H1 (cell line): ENCODE measurements around the gene RBL1. TPM values are rescaled to one million over a fixed set of nuclear protein-coding genes. Genes with fewer than 3 reads are reported as not detected.

Experiments
- CTCF ChIA-PET: fragments of 300-600 bp; sonication (Branson Sonifier 250); formaldehyde crosslinking; loops from one replicate; lab custom pipeline; 2021; ENCODE audit not compliant: partially characterized antibody; lab: Charles Lee
- POLR2A ChIA-PET: fragments of 300-600 bp; sonication (Branson Sonifier 250); formaldehyde crosslinking; loops from one replicate; lab custom pipeline; 2021; ENCODE audit warnings: inconsistent platforms; ENCODE audit not compliant: partially characterized antibody; lab: Charles Lee
- DNase-seq, 2 experiments: peaks; one replicate each; pipeline versions ENCODE4 v3.0.0 to v3.0.0-alpha.2; 2010 to 2022; ENCODE audit warnings: low spot score in 2 of 2, low read depth in 1 of 2, mixed read lengths in 1 of 2
- FAIRE-seq: peaks from 2 replicates; lab custom pipeline; 2011; peaks lifted over from hg19 to GRCh38; lab: Jason Lieb, UNC
- H2AFZ ChIP-seq: 2 replicates; pipeline ENCODE4 v1.8.1; 2012; ENCODE audit warnings: low read length, inconsistent platforms
- H2AK5ac ChIP-seq: 2 replicates; pipeline ENCODE4 v1.6.1; 2013; ENCODE audit warnings: low read depth, low read length
- H2BK120ac ChIP-seq: replicated peaks from 2 replicates; pipeline ENCODE3; 2013; ENCODE audit warnings: low read depth, low read length, inconsistent platforms
- H2BK12ac ChIP-seq: 2 replicates; pipeline ENCODE4 v1.6.1; 2013; ENCODE audit warnings: low read depth, low read length
- H2BK15ac ChIP-seq: 2 replicates; pipeline ENCODE4 v1.6.1; 2013; ENCODE audit warnings: low read length
- H2BK20ac ChIP-seq: 2 replicates; pipeline ENCODE4 v1.6.1; 2013; ENCODE audit warnings: low read length
- H2BK5ac ChIP-seq: 2 replicates; pipeline ENCODE4 v1.6.1; 2013; ENCODE audit warnings: low read depth, low read length
- H3K14ac ChIP-seq: 2 replicates; pipeline ENCODE4 v1.6.1; 2013; ENCODE audit warnings: inconsistent platforms; ENCODE audit not compliant: insufficient read length
- H3K18ac ChIP-seq: 2 replicates; pipeline ENCODE4 v1.6.1; 2013; ENCODE audit warnings: low read length; ENCODE audit errors: extremely low read depth
- H3K23ac ChIP-seq: 2 replicates; pipeline ENCODE4 v1.6.1; 2013; ENCODE audit warnings: inconsistent platforms; ENCODE audit not compliant: insufficient read length
- H3K23me2 ChIP-seq: 2 replicates; pipeline ENCODE4 v1.6.1; 2013; ENCODE audit warnings: low read depth, low read length
- H3K27ac ChIP-seq: 2 replicates; pipeline ENCODE4 v1.6.1; 2011; ENCODE audit warnings: low read depth, low read length, inconsistent platforms
- H3K27me3 ChIP-seq, 4 experiments: replicated peaks in 1 of 4; 1 replicate in 1 of 4; 2 replicates in 3 of 4; pipeline versions ENCODE4 v1.6.1 to v1.8.1; 2011 to 2013; ENCODE audit warnings: low read length in 3 of 4, mild to moderate bottlenecking in 3 of 4, inconsistent platforms in 2 of 4, mixed read lengths in 2 of 4, moderate library complexity in 1 of 4; ENCODE audit not compliant: control insufficient read depth in 3 of 4, insufficient read depth in 3 of 4; ENCODE audit errors: extremely low read depth in 1 of 4
- H3K36me3 ChIP-seq, 4 experiments: 2 replicates each; pipeline versions ENCODE4 v1.6.1 to v1.8.1; 2011 to 2013; ENCODE audit warnings: mild to moderate bottlenecking in 4 of 4, low read length in 3 of 4, moderate library complexity in 2 of 4, control low read depth in 1 of 4, inconsistent platforms in 1 of 4; ENCODE audit not compliant: insufficient read depth in 4 of 4, control insufficient read depth in 2 of 4
- H3K4ac ChIP-seq: replicated peaks from 2 replicates; pipeline ENCODE3; 2013; ENCODE audit warnings: low read length, low read depth, mixed read lengths, inconsistent platforms; ENCODE audit not compliant: insufficient read length
- H3K4me1 ChIP-seq, 4 experiments: replicated peaks in 1 of 4; 1 replicate in 1 of 4; 2 replicates in 3 of 4; pipeline versions ENCODE4 v1.6.1 to v1.8.1; 2011 to 2013; ENCODE audit warnings: low read length in 3 of 4, inconsistent platforms in 2 of 4, mixed read lengths in 1 of 4; ENCODE audit not compliant: insufficient read depth in 4 of 4, control insufficient read depth in 3 of 4
- H3K4me2 ChIP-seq, 2 experiments: 2 replicates each; pipeline versions ENCODE4 v1.6.1 to v1.8.1; 2011 to 2013; ENCODE audit warnings: low read depth in 2 of 2, low read length in 2 of 2, control low read depth in 1 of 2, inconsistent platforms in 1 of 2, mild to moderate bottlenecking in 1 of 2; ENCODE audit not compliant: insufficient read depth in 1 of 2
- H3K4me3 ChIP-seq, 4 experiments: fragments of 200-600, 300-600 bp in 1 of 4; sonication (generic), shearing (Covaris generic), sonication (Bioruptor Twin) in 1 of 4; 2 replicates each; pipeline versions ENCODE4 v1.5.1 to v1.8.1; 2011 to 2016; ENCODE audit warnings: low read length in 4 of 4, low read depth in 3 of 4, control low read depth in 2 of 4, inconsistent platforms in 2 of 4, mild to moderate bottlenecking in 2 of 4, mixed read lengths in 1 of 4, moderate library complexity in 1 of 4; ENCODE audit not compliant: insufficient read depth in 2 of 4; ENCODE audit errors: extremely low read depth in 1 of 4
- H3K56ac ChIP-seq: replicated peaks from 2 replicates; pipeline ENCODE3; 2013; ENCODE audit warnings: low read depth, mild to moderate bottlenecking, mixed read lengths, low read length, inconsistent platforms; ENCODE audit not compliant: insufficient read length
- H3K79me1 ChIP-seq: 2 replicates; pipeline ENCODE4 v1.6.1; 2013; ENCODE audit warnings: low read depth, low read length, control low read depth
- H3K79me2 ChIP-seq, 2 experiments: 2 replicates each; pipeline versions ENCODE4 v1.6.1 to v1.8.1; 2012 to 2013; ENCODE audit warnings: low read length in 2 of 2, mild to moderate bottlenecking in 2 of 2, inconsistent platforms in 1 of 2; ENCODE audit not compliant: insufficient read depth in 2 of 2, control insufficient read depth in 1 of 2
- H3K9ac ChIP-seq, 4 experiments: replicated peaks in 1 of 4; 1 replicate in 1 of 4; 2 replicates in 3 of 4; pipeline versions ENCODE4 v1.6.1 to v1.8.1; 2011 to 2013; ENCODE audit warnings: low read depth in 3 of 4, low read length in 3 of 4, control low read depth in 2 of 4, mild to moderate bottlenecking in 2 of 4, moderate library complexity in 2 of 4, inconsistent platforms in 1 of 4; ENCODE audit errors: extremely low read depth in 1 of 4
- H3K9me3 ChIP-seq, 2 experiments: 2 replicates each; pipeline versions ENCODE4 v1.6.1 to v1.8.1; 2012 to 2013; ENCODE audit warnings: mild to moderate bottlenecking in 2 of 2, moderate library complexity in 2 of 2, control low read depth in 1 of 2, inconsistent platforms in 1 of 2, low read depth in 1 of 2, low read length in 1 of 2, mixed read lengths in 1 of 2; ENCODE audit not compliant: insufficient read depth in 2 of 2
- H4K20me1 ChIP-seq, 2 experiments: replicated peaks in 1 of 2; 2 replicates each; pipeline versions ENCODE3 to v1.8.1; 2011 to 2013; ENCODE audit warnings: inconsistent platforms in 2 of 2, low read length in 2 of 2, mild to moderate bottlenecking in 1 of 2; ENCODE audit not compliant: insufficient read depth in 2 of 2, control insufficient read depth in 1 of 2
- H4K5ac ChIP-seq: 2 replicates; pipeline ENCODE4 v1.6.1; 2013; ENCODE audit warnings: low read length, low read depth, mixed read lengths, inconsistent platforms; ENCODE audit not compliant: insufficient read length
- H4K8ac ChIP-seq: 2 replicates; pipeline ENCODE4 v1.8.0; 2013; ENCODE audit warnings: mild to moderate bottlenecking, moderate library complexity, low read length, inconsistent platforms; ENCODE audit not compliant: insufficient read depth; ENCODE audit errors: extremely low read depth
- H4K91ac ChIP-seq: replicated peaks from 2 replicates; pipeline ENCODE3; 2013; ENCODE audit warnings: low read length, mixed read lengths, inconsistent platforms; ENCODE audit not compliant: insufficient read length
- EP300 ChIP-seq, 2 experiments: IDR thresholded peaks; 1 replicate in 1 of 2; 2 replicates in 1 of 2; pipeline ENCODE4 v1.6.1; 2011 to 2012; ENCODE audit warnings: low read depth in 2 of 2, low read length in 2 of 2, mild to moderate bottlenecking in 2 of 2, borderline replicate concordance in 1 of 2, inconsistent platforms in 1 of 2, moderate library complexity in 1 of 2
- NANOG ChIP-seq: IDR thresholded peaks from 2 replicates; pipeline ENCODE4 v1.6.1; 2011; ENCODE audit warnings: low read length, low read depth, mild to moderate bottlenecking, inconsistent platforms; ENCODE audit not compliant: insufficient read depth, poor library complexity, severe bottlenecking
- PHF8 ChIP-seq: fragments of 200-600 bp; sonication (generic); conservative IDR thresholded peaks from 2 replicates; pipeline ENCODE4 v1.7.1; 2012; ENCODE audit warnings: low read depth, mild to moderate bottlenecking, inconsistent platforms, low read length, moderate library complexity
- RXRA ChIP-seq: IDR thresholded peaks from 2 replicates; pipeline ENCODE4 v1.6.1; 2011; ENCODE audit warnings: low read depth, mild to moderate bottlenecking, low read length, moderate library complexity; ENCODE audit not compliant: insufficient read depth
- SIN3A ChIP-seq, 2 experiments: IDR thresholded peaks in 1 of 2; conservative IDR thresholded peaks in 1 of 2; 2 replicates each; pipeline ENCODE4 v1.6.1; 2011 to 2012; ENCODE audit warnings: low read length in 2 of 2, improper control_type of control experiment in 1 of 2, low read depth in 1 of 2, mild to moderate bottlenecking in 1 of 2
- SUZ12 ChIP-seq: fragments of 200-600 bp; sonication (generic); IDR thresholded peaks from 2 replicates; pipeline ENCODE4 v1.6.1; 2012; ENCODE audit warnings: mild to moderate bottlenecking, inconsistent platforms, low read length, moderate library complexity, mixed read lengths
- WGBS, 2 experiments: shearing (Covaris generic) in 1 of 2; methylation state at CpG; one replicate each; pipeline versions ENCODE4 v1.1.6 to v1.1.7; 2013 to 2015; ENCODE audit warnings: low lambda C conversion rate in 2 of 2, mixed read lengths in 2 of 2, inconsistent platforms in 1 of 2, low coverage in 1 of 2, missing lambda C conversion rate in 1 of 2; ENCODE audit not compliant: insufficient replicate concordance in 2 of 2, insufficient coverage in 1 of 2, insufficient read length in 1 of 2; ENCODE audit errors: extremely low coverage in 1 of 2, missing lambda C conversion rate in 1 of 2; 5-methylcytosine and 5-hydroxymethylcytosine counted together
- polyA plus RNA-seq, 7 experiments: library from polyadenylated mRNA; depleted of rRNA in 3 of 7; stranded (reverse) in 5 of 7; unstranded in 2 of 7; fragments of >200 nt in 5 of 7; fragments of 200-250 nt in 2 of 7; gene quantifications; 1 replicate in 5 of 7; 2 replicates in 1 of 7; 4 replicates in 1 of 7; pipeline versions ENCODE4 v1.2.1 to v1.2.3, GENCODE V29; 2011 to 2013; ENCODE audit warnings: missing spikeins in 2 of 7, mixed read lengths in 2 of 7
- total RNA-seq: library from RNA; stranded (reverse); fragmentation: NEBNext Ultra II Directional; extraction: Animal tissue kit (Norgen Biotek cat#: 25700); gene quantifications from 2 replicates; pipeline ENCODE4 v1.2.1, GENCODE V29; 2021
- TF ChIP-seq, protein P1 (sequence below): IDR thresholded peaks from 2 replicates; pipeline ENCODE4 v1.6.1; 2012; ENCODE audit warnings: low read length, inconsistent platforms

Gene RBL1
- total and polyA plus RNA-seq, 2 of the 8 experiments (the other 6 are each of a cell fraction or from before 2014, with no cell fraction given): 3.2 to 12.3 TPM

DNA sequence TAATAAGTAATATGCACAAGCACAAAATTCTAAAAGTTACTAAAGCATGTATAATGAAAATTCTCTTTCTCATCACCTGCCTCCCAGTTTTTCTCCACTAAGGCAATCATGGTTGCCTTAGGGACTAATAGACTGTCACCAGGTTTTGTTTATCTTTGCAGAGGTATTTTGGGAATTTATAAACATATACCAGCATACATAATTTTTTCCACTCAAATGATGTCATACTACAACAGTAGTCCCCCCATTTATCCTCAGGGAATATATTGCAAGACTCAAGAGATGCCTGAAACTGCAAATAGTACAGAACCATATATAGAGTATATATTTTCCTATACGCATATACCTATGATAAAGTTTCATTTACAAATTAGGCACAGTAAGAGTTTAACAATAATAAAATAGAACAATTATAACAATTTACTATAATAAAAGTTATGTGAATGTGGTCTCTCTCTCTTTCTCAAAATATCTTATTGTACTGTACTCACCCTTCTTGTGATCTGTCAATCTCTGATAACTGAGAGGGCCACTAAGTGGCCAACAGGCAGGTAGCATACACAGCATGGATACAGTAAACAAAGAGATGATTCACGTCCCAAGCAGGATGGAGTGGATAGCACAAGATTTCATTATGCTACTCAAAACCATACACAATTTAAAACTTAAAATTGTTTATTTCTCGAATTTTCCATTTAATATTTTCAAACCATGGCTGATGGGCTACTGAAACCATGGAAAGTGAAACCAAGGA lies 19.7 kb downstream of the RBL1 start:
- Histone ChIP-seq H2BK120ac (no peak overlapping the region), H3K79me1 (peaks cover 2% of the 10 kb centered on the region; the same call in 1 of the 2 replicates), H3K4ac (no peak overlapping the region), H3K36me3 (peaks cover 0 to 9% (median 3%) of the 10 kb centered on the region in 4 experiments; a peak in 3 of 8 replicates), H2AFZ (no peak overlapping the region), H3K18ac (no peak overlapping the region), H4K8ac (no peak overlapping the region), H3K9ac (no peak overlapping the region), H3K4me3 (no peak overlapping the region), H3K23ac (no peak overlapping the region), H3K23me2 (peaks cover 2% of the 10 kb centered on the region; the same call in 1 of the 2 replicates), H3K27me3 (no peaks in the 10 kb centered on the region), H4K20me1 (no peaks in the 10 kb centered on the region), H3K4me2 (no peak overlapping the region), H3K56ac (no peak overlapping the region), H3K27ac (no peak overlapping the region), H4K5ac (no peak overlapping the region), H2BK20ac (no peak overlapping the region), H3K4me1 (no peaks in the 10 kb centered on the region), H2BK5ac (no peak overlapping the region), H2AK5ac (no peak overlapping the region), H2BK15ac (no peak overlapping the region), H3K9me3 (no peaks in the 10 kb centered on the region), H4K91ac (no peak overlapping the region), H2BK12ac (no peak overlapping the region), H3K79me2 (peaks cover 0 to 2% of the 10 kb centered on the region in 2 experiments; a peak in 1 of 4 replicates), H3K14ac (no peak overlapping the region)
- no peak for FAIRE-seq
- WGBS, 2 experiments: 98 to 100% methylated on average over 1 to 3 of the region's 3 CpGs
- no peak for DNase-seq
- ChIA-PET POLR2A (interaction anchor here (0.6 to 1.4 kb wide), 2 partner anchors 13 to 18 kb away, joined by 3 to 4 read pairs; no protein-coding TSS in a partner anchor), CTCF (interaction anchor here (0.6 kb wide), 1 partner anchor 16 kb away, joined by 3 read pairs; no protein-coding TSS in a partner anchor)
- TF ChIP-seq EP300 (IDR thresholded peaks at IDR 0.05; ENCODE audit: borderline replicate concordance in 1 of 2, low read depth in 2 of 2, low read length in 2 of 2) (no peak), NANOG (no peak), PHF8 (no peak), SUZ12 (no peak), RXRA (no peak), SIN3A (conservative IDR thresholded peaks at IDR 0.05 in 1 of 2, IDR thresholded peaks at IDR 0.05 in 1 of 2; ENCODE audit: low read depth in 1 of 2, low read length in 2 of 2) (no peak)
- TF ChIP-seq, protein P1, sequence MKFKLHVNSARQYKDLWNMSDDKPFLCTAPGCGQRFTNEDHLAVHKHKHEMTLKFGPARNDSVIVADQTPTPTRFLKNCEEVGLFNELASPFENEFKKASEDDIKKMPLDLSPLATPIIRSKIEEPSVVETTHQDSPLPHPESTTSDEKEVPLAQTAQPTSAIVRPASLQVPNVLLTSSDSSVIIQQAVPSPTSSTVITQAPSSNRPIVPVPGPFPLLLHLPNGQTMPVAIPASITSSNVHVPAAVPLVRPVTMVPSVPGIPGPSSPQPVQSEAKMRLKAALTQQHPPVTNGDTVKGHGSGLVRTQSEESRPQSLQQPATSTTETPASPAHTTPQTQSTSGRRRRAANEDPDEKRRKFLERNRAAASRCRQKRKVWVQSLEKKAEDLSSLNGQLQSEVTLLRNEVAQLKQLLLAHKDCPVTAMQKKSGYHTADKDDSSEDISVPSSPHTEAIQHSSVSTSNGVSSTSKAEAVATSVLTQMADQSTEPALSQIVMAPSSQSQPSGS: no peak
